H1 (cell line): ENCODE measurements around the gene DDC. TPM values are rescaled to one million over a fixed set of nuclear protein-coding genes. Genes with fewer than 3 reads are reported as not detected.

Experiments
- CTCF ChIA-PET: fragments of 300-600 bp; sonication (Branson Sonifier 250); formaldehyde crosslinking; loops from one replicate; lab custom pipeline; 2021; ENCODE audit not compliant: partially characterized antibody; lab: Charles Lee
- POLR2A ChIA-PET: fragments of 300-600 bp; sonication (Branson Sonifier 250); formaldehyde crosslinking; loops from one replicate; lab custom pipeline; 2021; ENCODE audit warnings: inconsistent platforms; ENCODE audit not compliant: partially characterized antibody; lab: Charles Lee
- DNase-seq, 2 experiments: peaks; one replicate each; pipeline versions ENCODE4 v3.0.0 to v3.0.0-alpha.2; 2010 to 2022; ENCODE audit warnings: low spot score in 2 of 2, low read depth in 1 of 2, mixed read lengths in 1 of 2
- FAIRE-seq: peaks from 2 replicates; lab custom pipeline; 2011; peaks lifted over from hg19 to GRCh38; lab: Jason Lieb, UNC
- H2AFZ ChIP-seq: 2 replicates; pipeline ENCODE4 v1.8.1; 2012; ENCODE audit warnings: low read length, inconsistent platforms
- H2AK5ac ChIP-seq: 2 replicates; pipeline ENCODE4 v1.6.1; 2013; ENCODE audit warnings: low read depth, low read length
- H2BK120ac ChIP-seq: replicated peaks from 2 replicates; pipeline ENCODE3; 2013; ENCODE audit warnings: low read depth, low read length, inconsistent platforms
- H2BK12ac ChIP-seq: 2 replicates; pipeline ENCODE4 v1.6.1; 2013; ENCODE audit warnings: low read depth, low read length
- H2BK15ac ChIP-seq: 2 replicates; pipeline ENCODE4 v1.6.1; 2013; ENCODE audit warnings: low read length
- H2BK20ac ChIP-seq: 2 replicates; pipeline ENCODE4 v1.6.1; 2013; ENCODE audit warnings: low read length
- H2BK5ac ChIP-seq: 2 replicates; pipeline ENCODE4 v1.6.1; 2013; ENCODE audit warnings: low read depth, low read length
- H3K14ac ChIP-seq: 2 replicates; pipeline ENCODE4 v1.6.1; 2013; ENCODE audit warnings: inconsistent platforms; ENCODE audit not compliant: insufficient read length
- H3K18ac ChIP-seq: 2 replicates; pipeline ENCODE4 v1.6.1; 2013; ENCODE audit warnings: low read length; ENCODE audit errors: extremely low read depth
- H3K23ac ChIP-seq: 2 replicates; pipeline ENCODE4 v1.6.1; 2013; ENCODE audit warnings: inconsistent platforms; ENCODE audit not compliant: insufficient read length
- H3K23me2 ChIP-seq: 2 replicates; pipeline ENCODE4 v1.6.1; 2013; ENCODE audit warnings: low read depth, low read length
- H3K27ac ChIP-seq: 2 replicates; pipeline ENCODE4 v1.6.1; 2011; ENCODE audit warnings: low read depth, low read length, inconsistent platforms
- H3K27me3 ChIP-seq, 4 experiments: replicated peaks in 1 of 4; 1 replicate in 1 of 4; 2 replicates in 3 of 4; pipeline versions ENCODE4 v1.6.1 to v1.8.1; 2011 to 2013; ENCODE audit warnings: low read length in 3 of 4, mild to moderate bottlenecking in 3 of 4, inconsistent platforms in 2 of 4, mixed read lengths in 2 of 4, moderate library complexity in 1 of 4; ENCODE audit not compliant: control insufficient read depth in 3 of 4, insufficient read depth in 3 of 4; ENCODE audit errors: extremely low read depth in 1 of 4
- H3K36me3 ChIP-seq, 4 experiments: 2 replicates each; pipeline versions ENCODE4 v1.6.1 to v1.8.1; 2011 to 2013; ENCODE audit warnings: mild to moderate bottlenecking in 4 of 4, low read length in 3 of 4, moderate library complexity in 2 of 4, control low read depth in 1 of 4, inconsistent platforms in 1 of 4; ENCODE audit not compliant: insufficient read depth in 4 of 4, control insufficient read depth in 2 of 4
- H3K4ac ChIP-seq: replicated peaks from 2 replicates; pipeline ENCODE3; 2013; ENCODE audit warnings: low read length, low read depth, mixed read lengths, inconsistent platforms; ENCODE audit not compliant: insufficient read length
- H3K4me1 ChIP-seq, 4 experiments: replicated peaks in 1 of 4; 1 replicate in 1 of 4; 2 replicates in 3 of 4; pipeline versions ENCODE4 v1.6.1 to v1.8.1; 2011 to 2013; ENCODE audit warnings: low read length in 3 of 4, inconsistent platforms in 2 of 4, mixed read lengths in 1 of 4; ENCODE audit not compliant: insufficient read depth in 4 of 4, control insufficient read depth in 3 of 4
- H3K4me2 ChIP-seq, 2 experiments: 2 replicates each; pipeline versions ENCODE4 v1.6.1 to v1.8.1; 2011 to 2013; ENCODE audit warnings: low read depth in 2 of 2, low read length in 2 of 2, control low read depth in 1 of 2, inconsistent platforms in 1 of 2, mild to moderate bottlenecking in 1 of 2; ENCODE audit not compliant: insufficient read depth in 1 of 2
- H3K4me3 ChIP-seq, 4 experiments: fragments of 200-600, 300-600 bp in 1 of 4; sonication (generic), shearing (Covaris generic), sonication (Bioruptor Twin) in 1 of 4; 2 replicates each; pipeline versions ENCODE4 v1.5.1 to v1.8.1; 2011 to 2016; ENCODE audit warnings: low read length in 4 of 4, low read depth in 3 of 4, control low read depth in 2 of 4, inconsistent platforms in 2 of 4, mild to moderate bottlenecking in 2 of 4, mixed read lengths in 1 of 4, moderate library complexity in 1 of 4; ENCODE audit not compliant: insufficient read depth in 2 of 4; ENCODE audit errors: extremely low read depth in 1 of 4
- H3K56ac ChIP-seq: replicated peaks from 2 replicates; pipeline ENCODE3; 2013; ENCODE audit warnings: low read depth, mild to moderate bottlenecking, mixed read lengths, low read length, inconsistent platforms; ENCODE audit not compliant: insufficient read length
- H3K79me1 ChIP-seq: 2 replicates; pipeline ENCODE4 v1.6.1; 2013; ENCODE audit warnings: low read depth, low read length, control low read depth
- H3K79me2 ChIP-seq, 2 experiments: 2 replicates each; pipeline versions ENCODE4 v1.6.1 to v1.8.1; 2012 to 2013; ENCODE audit warnings: low read length in 2 of 2, mild to moderate bottlenecking in 2 of 2, inconsistent platforms in 1 of 2; ENCODE audit not compliant: insufficient read depth in 2 of 2, control insufficient read depth in 1 of 2
- H3K9ac ChIP-seq, 4 experiments: replicated peaks in 1 of 4; 1 replicate in 1 of 4; 2 replicates in 3 of 4; pipeline versions ENCODE4 v1.6.1 to v1.8.1; 2011 to 2013; ENCODE audit warnings: low read depth in 3 of 4, low read length in 3 of 4, control low read depth in 2 of 4, mild to moderate bottlenecking in 2 of 4, moderate library complexity in 2 of 4, inconsistent platforms in 1 of 4; ENCODE audit errors: extremely low read depth in 1 of 4
- H3K9me3 ChIP-seq, 2 experiments: 2 replicates each; pipeline versions ENCODE4 v1.6.1 to v1.8.1; 2012 to 2013; ENCODE audit warnings: mild to moderate bottlenecking in 2 of 2, moderate library complexity in 2 of 2, control low read depth in 1 of 2, inconsistent platforms in 1 of 2, low read depth in 1 of 2, low read length in 1 of 2, mixed read lengths in 1 of 2; ENCODE audit not compliant: insufficient read depth in 2 of 2
- H4K20me1 ChIP-seq, 2 experiments: replicated peaks in 1 of 2; 2 replicates each; pipeline versions ENCODE3 to v1.8.1; 2011 to 2013; ENCODE audit warnings: inconsistent platforms in 2 of 2, low read length in 2 of 2, mild to moderate bottlenecking in 1 of 2; ENCODE audit not compliant: insufficient read depth in 2 of 2, control insufficient read depth in 1 of 2
- H4K5ac ChIP-seq: 2 replicates; pipeline ENCODE4 v1.6.1; 2013; ENCODE audit warnings: low read length, low read depth, mixed read lengths, inconsistent platforms; ENCODE audit not compliant: insufficient read length
- H4K8ac ChIP-seq: 2 replicates; pipeline ENCODE4 v1.8.0; 2013; ENCODE audit warnings: mild to moderate bottlenecking, moderate library complexity, low read length, inconsistent platforms; ENCODE audit not compliant: insufficient read depth; ENCODE audit errors: extremely low read depth
- H4K91ac ChIP-seq: replicated peaks from 2 replicates; pipeline ENCODE3; 2013; ENCODE audit warnings: low read length, mixed read lengths, inconsistent platforms; ENCODE audit not compliant: insufficient read length
- ASH2L ChIP-seq: fragments of 200-600, 300-600 bp; sonication (generic); IDR thresholded peaks from one replicate; pipeline ENCODE4 v1.7.1; 2017; ENCODE audit warnings: low read length
- CHD1 ChIP-seq: IDR thresholded peaks from 2 replicates; pipeline ENCODE4 v1.6.1; 2012; ENCODE audit warnings: low read depth, low read length, improper control_type of control experiment
- CHD2 ChIP-seq: IDR thresholded peaks from 2 replicates; pipeline ENCODE4 v1.6.1; 2012; ENCODE audit warnings: low read length, improper control_type of control experiment
- JUN ChIP-seq: IDR thresholded peaks from 2 replicates; pipeline ENCODE4 v1.6.1; 2011; ENCODE audit warnings: low read depth, mild to moderate bottlenecking, improper control_type of control experiment, low read length
- KDM4A ChIP-seq: IDR thresholded peaks from one replicate; pipeline ENCODE4 v1.7.1; 2012; ENCODE audit warnings: low read depth, mild to moderate bottlenecking, moderate library complexity, low read length, inconsistent platforms; ENCODE audit not compliant: severe bottlenecking
- SUZ12 ChIP-seq: fragments of 200-600 bp; sonication (generic); IDR thresholded peaks from 2 replicates; pipeline ENCODE4 v1.6.1; 2012; ENCODE audit warnings: mild to moderate bottlenecking, inconsistent platforms, low read length, moderate library complexity, mixed read lengths
- YY1 ChIP-seq: IDR thresholded peaks from 2 replicates; pipeline ENCODE4 v1.6.1; 2011; ENCODE audit warnings: low read depth, mild to moderate bottlenecking, low read length
- WGBS, 2 experiments: shearing (Covaris generic) in 1 of 2; methylation state at CpG; one replicate each; pipeline versions ENCODE4 v1.1.6 to v1.1.7; 2013 to 2015; ENCODE audit warnings: low lambda C conversion rate in 2 of 2, mixed read lengths in 2 of 2, inconsistent platforms in 1 of 2, low coverage in 1 of 2, missing lambda C conversion rate in 1 of 2; ENCODE audit not compliant: insufficient replicate concordance in 2 of 2, insufficient coverage in 1 of 2, insufficient read length in 1 of 2; ENCODE audit errors: extremely low coverage in 1 of 2, missing lambda C conversion rate in 1 of 2; 5-methylcytosine and 5-hydroxymethylcytosine counted together
- polyA plus RNA-seq, 7 experiments: library from polyadenylated mRNA; depleted of rRNA in 3 of 7; stranded (reverse) in 5 of 7; unstranded in 2 of 7; fragments of >200 nt in 5 of 7; fragments of 200-250 nt in 2 of 7; gene quantifications; 1 replicate in 5 of 7; 2 replicates in 1 of 7; 4 replicates in 1 of 7; pipeline versions ENCODE4 v1.2.1 to v1.2.3, GENCODE V29; 2011 to 2013; ENCODE audit warnings: missing spikeins in 2 of 7, mixed read lengths in 2 of 7
- total RNA-seq: library from RNA; stranded (reverse); fragmentation: NEBNext Ultra II Directional; extraction: Animal tissue kit (Norgen Biotek cat#: 25700); gene quantifications from 2 replicates; pipeline ENCODE4 v1.2.1, GENCODE V29; 2021

DDC gene
- total and polyA plus RNA-seq, 2 of the 8 experiments (the other 6 are each of a cell fraction or from before 2014, with no cell fraction given): 0.05 TPM; not detected in 1

DNA sequence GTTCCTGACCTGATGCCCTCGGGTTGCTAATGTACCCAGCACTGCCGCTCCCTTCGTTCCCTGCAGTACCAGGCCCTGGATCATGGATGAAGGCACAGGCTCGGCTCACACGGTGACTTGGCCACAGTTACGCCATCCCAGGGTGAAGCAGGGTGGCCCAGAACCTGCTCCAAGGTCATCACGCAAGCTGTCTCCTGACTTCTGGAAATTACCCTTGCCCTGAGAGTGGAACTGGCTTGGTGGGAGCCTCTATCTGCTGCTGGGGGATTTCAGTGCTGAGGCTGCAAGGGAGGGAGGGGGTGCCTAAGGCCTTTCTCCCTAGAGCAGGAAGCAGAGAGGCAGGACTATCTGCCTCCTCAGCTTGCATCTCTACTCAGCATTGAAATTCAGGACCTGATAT is 151.6 kb downstream of the DDC start:
- H3K23ac ChIP-seq: no peak overlapping the region
- H3K36me3 ChIP-seq: no peaks in the 10 kb centered on the region
- no peaks in the 10 kb centered on the region for H3K23me2 ChIP-seq
- no peak overlapping the region for H3K9ac ChIP-seq
- ChIA-PET CTCF (interaction anchor here (1.1 to 1.2 kb wide), 2 partner anchors 7 to 320 kb away, joined by 3 read pairs; no protein-coding TSS in a partner anchor), POLR2A (no interaction called here)
- H2BK15ac ChIP-seq: no peak overlapping the region
- 88% methylated on average over 7 of the region's 7 CpGs; no CpG with 5 or more reads in 1 of the 2 experiments for WGBS, 2 experiments
- no peaks in the 10 kb centered on the region for H3K9me3 ChIP-seq
- H3K4me1 ChIP-seq: peaks cover 0 to 3% (median 1%) of the 10 kb centered on the region in 4 experiments; a peak in 4 of 7 replicates
- H3K56ac ChIP-seq: no peak overlapping the region
- H3K27me3 ChIP-seq: no peaks in the 10 kb centered on the region; a peak in 1 of 7 replicates
- no peak overlapping the region for H4K91ac ChIP-seq
- H2BK12ac ChIP-seq: no peak overlapping the region
- H3K4me3 ChIP-seq: no peak overlapping the region
- no peak overlapping the region for H3K14ac ChIP-seq
- no peaks in the 10 kb centered on the region for H3K79me2 ChIP-seq
- TF ChIP-seq ASH2L (no peak), CHD2 (no peak), SUZ12 (no peak), CHD1 (no peak), KDM4A (no peak), YY1 (no peak), JUN (no peak)
- no peak overlapping the region for H2AFZ ChIP-seq
- no peak overlapping the region for H3K27ac ChIP-seq
- no peaks in the 10 kb centered on the region; the same call in 1 of the 2 replicates for H3K79me1 ChIP-seq
- H4K20me1 ChIP-seq: no peaks in the 10 kb centered on the region
- no peak overlapping the region for H3K4ac ChIP-seq
- H2BK120ac ChIP-seq: no peak overlapping the region
- no peak for DNase-seq
- H3K18ac ChIP-seq: no peak overlapping the region
- no peak overlapping the region for H2AK5ac ChIP-seq
- H4K8ac ChIP-seq: no peak overlapping the region
- FAIRE-seq: no peak
- H2BK5ac ChIP-seq: no peak overlapping the region
- H2BK20ac ChIP-seq: no peak overlapping the region
- no peak overlapping the region for H4K5ac ChIP-seq
- no peak overlapping the region for H3K4me2 ChIP-seq
